Stimulated activated CD4-positive, alpha-beta T cell treated with anti-CD3 and anti-CD28 coated beads, Interleukin-4, amount 100 ng/mL, for 1 hour (primary cell): Measurements from ENCODE around the gene TCP11L2.
A peak's percentile ranks its signal among the peaks of the same experiment; 100 is the strongest.

ENCODE experiments used
- DNase-seq: peaks from one replicate; pipeline ENCODE4 v3.0.0-alpha.2; 2020

Gene TCP11L2

GRCh38 chr12:106302401-106303201 is at the start of gene TCP11L2:
TCP11L2 (plus strand) TSS chr12:106302733; CDS start chr12:106311076, 8,343 bp downstream.
- peak; percentile 91 for DNase-seq

- DNase-seq = no peak
These were observed 47.8 kb upstream of the TCP11L2 start for GRCh38 chr12:106254724-106255123.

- DNase-seq = no peak
These were observed 47.0 kb upstream of the TCP11L2 start for GRCh38 chr12:106255493-106255892.

- no peak for DNase-seq
These were observed 46.6 kb upstream of the TCP11L2 start for GRCh38 chr12:106255952-106256351.

GRCh38 chr12:106256524-106256923 is 46.0 kb upstream of the TCP11L2 start:
- no peak for DNase-seq

GRCh38 chr12:106258226-106258625 is 44.3 kb upstream of the TCP11L2 start:
- DNase-seq = no peak

- no peak for DNase-seq
These were observed 43.6 kb upstream of the TCP11L2 start for GRCh38 chr12:106258935-106259334.

GRCh38 chr12:106265116-106265515 is 37.4 kb upstream of the TCP11L2 start:
- no peak for DNase-seq

GRCh38 chr12:106267535-106267934 is 35.0 kb upstream of the TCP11L2 start:
- DNase-seq = no peak

GRCh38 chr12:106269150-106269771 is 33.3 kb upstream of the TCP11L2 start:
- no peak for DNase-seq

GRCh38 chr12:106271575-106272505 is 30.7 kb upstream of the TCP11L2 start:
- DNase-seq = no peak

- no peak for DNase-seq
These were observed 29.0 kb upstream of the TCP11L2 start for GRCh38 chr12:106273491-106273890.

GRCh38 chr12:106274012-106274411 is 28.5 kb upstream of the TCP11L2 start:
- DNase-seq = no peak

GRCh38 chr12:106274575-106275121 is 27.9 kb upstream of the TCP11L2 start:
- no peak for DNase-seq

- no peak for DNase-seq
These were observed 27.1 kb upstream of the TCP11L2 start for GRCh38 chr12:106275458-106275857.

GRCh38 chr12:106276032-106276740 is 26.3 kb upstream of the TCP11L2 start:
- no peak for DNase-seq

- DNase-seq = no peak
These were observed 22.4 kb upstream of the TCP11L2 start for GRCh38 chr12:106280106-106280505.

GRCh38 chr12:106281056-106281782 is 21.3 kb upstream of the TCP11L2 start:
- DNase-seq = no peak

GRCh38 chr12:106281804-106282203 is 20.7 kb upstream of the TCP11L2 start:
- no peak for DNase-seq

GRCh38 chr12:106282457-106283097 is 20.0 kb upstream of the TCP11L2 start:
- DNase-seq = peak; percentile 38
